OCI-M2 (cell line): ENCODE data around the gene GPR39.

Source experiments
- DNase-seq: peaks from one replicate; lab custom pipeline; 2025; ENCODE audit not compliant: unreplicated experiment; lab: John Stamatoyannopoulos, UW

The GPR39 gene

GRCh38 chr2:132668987-132669907 lies 252.6 kb downstream of the GPR39 start:
- DNase-seq = no peak

GRCh38 chr2:132669908-132670495 lies 253.4 kb downstream of the GPR39 start, which contains the start of gene LYPD1:
Gene LYPD1, minus strand, starts transcription at chr2:132670205. Its CDS starts 273 bp downstream, at chr2:132669932.
- no peak for DNase-seq

- DNase-seq = no peak
Observed at GRCh38 chr2:132670496-132671150, 254.0 kb downstream of the GPR39 start.

- no peak for DNase-seq
Observed at GRCh38 chr2:132671151-132671835, 254.7 kb downstream of the GPR39 start.

GRCh38 chr2:132676999-132677398 lies 260.4 kb downstream of the GPR39 start:
- no peak for DNase-seq

DNA sequence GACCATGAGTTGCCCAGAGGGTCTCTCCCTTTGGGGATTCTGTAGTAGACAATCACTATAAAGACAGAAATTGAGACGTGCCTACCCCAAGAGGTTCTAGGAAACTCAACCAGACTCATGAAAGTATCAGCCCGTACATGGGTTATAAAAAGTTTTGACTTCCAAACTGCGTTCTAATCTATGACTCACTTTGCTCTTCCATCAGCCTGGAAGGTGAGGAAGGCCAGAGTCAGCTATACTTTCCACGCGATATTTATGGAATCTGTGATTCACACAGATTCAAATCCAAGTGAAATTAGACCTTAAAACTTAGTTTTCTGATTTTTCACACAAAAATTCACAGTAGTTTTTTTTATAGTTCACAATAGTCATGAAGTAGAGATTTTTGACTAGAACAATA lies 261.1 kb downstream of the GPR39 start:
- DNase-seq = no peak

- no peak for DNase-seq
Observed at GRCh38 chr2:132678483-132678882, 261.9 kb downstream of the GPR39 start.

- no peak for DNase-seq
Observed at GRCh38 chr2:132680544-132680943, 263.9 kb downstream of the GPR39 start.

- no peak for DNase-seq
Observed at GRCh38 chr2:132681766-132682165, 265.2 kb downstream of the GPR39 start.

DNA sequence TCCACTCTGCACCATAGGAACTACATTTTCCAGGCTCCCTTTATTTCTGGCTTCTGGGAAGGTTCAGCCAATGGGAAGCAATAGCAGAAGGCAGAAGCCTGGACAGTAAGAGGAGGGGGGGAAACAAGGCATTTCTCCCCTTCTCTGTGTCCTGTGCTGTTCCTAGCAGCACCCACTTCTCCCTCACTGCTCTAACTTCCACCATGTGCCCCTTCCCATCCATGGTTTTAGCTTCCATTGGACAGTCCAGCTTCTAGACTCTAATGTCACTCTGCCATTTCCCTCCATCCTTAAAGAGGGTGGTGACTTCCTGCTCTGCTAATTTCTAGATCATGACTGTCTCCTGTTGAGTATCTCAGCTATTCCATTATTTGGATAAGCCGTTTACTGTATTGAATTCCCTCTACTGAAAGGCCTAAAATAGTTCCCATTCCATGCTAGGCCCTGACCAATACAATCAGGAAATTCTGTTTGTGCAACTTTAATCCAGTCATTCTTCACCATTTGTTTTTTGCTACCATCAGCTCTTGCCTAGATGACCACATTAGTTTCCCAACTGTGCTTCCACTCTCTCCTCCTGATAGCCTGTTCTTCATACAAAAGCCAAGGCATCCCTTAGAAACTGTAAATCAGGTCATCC lies 274.2 kb downstream of the GPR39 start:
- no peak for DNase-seq

DNA sequence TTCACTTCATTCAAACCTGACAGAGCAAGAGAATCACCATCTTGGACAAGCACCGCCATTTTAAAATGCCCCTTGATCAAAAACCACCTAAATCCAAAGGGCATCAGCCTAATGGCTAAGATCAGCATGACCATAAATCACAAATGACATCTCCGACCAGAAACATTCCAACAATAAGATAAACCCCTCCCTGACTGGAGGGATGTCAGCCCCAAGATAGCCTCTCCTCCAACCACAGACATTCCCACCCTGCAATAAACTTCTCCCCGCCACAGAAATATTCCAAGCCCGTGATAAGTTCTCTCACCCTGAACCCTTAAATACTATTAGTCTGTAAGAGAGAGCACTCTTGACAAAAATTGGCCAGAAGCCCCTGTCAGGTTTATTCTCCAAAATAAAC lies 275.0 kb downstream of the GPR39 start:
- DNase-seq = no peak

GRCh38 chr2:132692816-132693215 lies 276.2 kb downstream of the GPR39 start:
- DNase-seq = no peak
